ENCODE data around the gene SLC66A2.

SLC66A2 gene

GRCh38 chr18:79935499-79935898, 16.0 kb downstream of the SLC66A2 start:
- DNase-seq, result no peak

- DNase-seq, result no peak
Observed at GRCh38 chr18:79935098-79935480, 16.4 kb downstream of the SLC66A2 start.

- no peak for DNase-seq
Observed at GRCh38 chr18:79934311-79935097, 16.9 kb downstream of the SLC66A2 start.

GRCh38 chr18:79933765-79934164, 17.7 kb downstream of the SLC66A2 start:
- DNase-seq, result no peak

- no peak for DNase-seq
Observed at GRCh38 chr18:79932907-79933306, 18.5 kb downstream of the SLC66A2 start.

- DNase-seq, result no peak
Observed at GRCh38 chr18:79931475-79931874, 20.0 kb downstream of the SLC66A2 start.

- no peak for DNase-seq
Observed at GRCh38 chr18:79930020-79930642, 21.3 kb downstream of the SLC66A2 start.

GRCh38 chr18:79928563-79928960, 22.9 kb downstream of the SLC66A2 start:
- no peak for DNase-seq

GRCh38 chr18:79927607-79928562, 23.6 kb downstream of the SLC66A2 start:
- no peak for DNase-seq

- DNase-seq, result no peak
Observed at GRCh38 chr18:79926715-79927606, 24.5 kb downstream of the SLC66A2 start.

- DNase-seq, result no peak
Observed at GRCh38 chr18:79926306-79926705, 25.1 kb downstream of the SLC66A2 start.

- DNase-seq, result no peak
Observed at GRCh38 chr18:79924814-79925731, 26.4 kb downstream of the SLC66A2 start.

- DNase-seq, result no peak
Observed at GRCh38 chr18:79923896-79924585, 27.4 kb downstream of the SLC66A2 start.

- no peak for DNase-seq
Observed at GRCh38 chr18:79922971-79923411, 28.5 kb downstream of the SLC66A2 start.

- DNase-seq, result no peak
Observed at GRCh38 chr18:79921984-79922965, 29.2 kb downstream of the SLC66A2 start.

- DNase-seq, result no peak
Observed at GRCh38 chr18:79919089-79919488, 32.4 kb downstream of the SLC66A2 start.

- no peak for DNase-seq
Observed at GRCh38 chr18:79918615-79919011, 32.8 kb downstream of the SLC66A2 start.

- DNase-seq, result no peak
Observed at GRCh38 chr18:79917853-79918614, 33.4 kb downstream of the SLC66A2 start.

All from NCI-H226 (cell line).